Lower lobe of right lung (tissue), 2 donors: ENCODE data around the gene DUSP22. TPM values are rescaled to one million over a fixed set of nuclear protein-coding genes. Genes with fewer than 3 reads are reported as not detected.

Experiments used
- ATAC-seq, 2 donors: fragments of 200-7000 bp; cut with Tn5 transposase; one replicate each; pipeline ENCODE4 v1.9.1; 2020 to 2022; ENCODE audit warnings: mild to moderate bottlenecking in 2 of 2, moderate library complexity in 2 of 2
- DNase-seq: peaks from one replicate; pipeline ENCODE4 v3.0.0-alpha.2; 2020
- H3K27ac ChIP-seq: fragments of 200-600 bp; one replicate; pipeline ENCODE4 v1.8.0; 2022
- H3K27me3 ChIP-seq: fragments of 200-600 bp; one replicate; pipeline ENCODE4 v1.8.0; 2022; ENCODE audit warnings: low read depth
- H3K36me3 ChIP-seq: fragments of 200-600 bp; one replicate; pipeline ENCODE4 v1.8.0; 2022; ENCODE audit warnings: mild to moderate bottlenecking
- H3K4me1 ChIP-seq: fragments of 200-600 bp; one replicate; pipeline ENCODE4 v1.8.0; 2022
- H3K4me3 ChIP-seq: fragments of 200-600 bp; one replicate; pipeline ENCODE4 v1.8.0; 2022; ENCODE audit warnings: mild to moderate bottlenecking
- H3K9me3 ChIP-seq: fragments of 200-600 bp; one replicate; pipeline ENCODE4 v1.8.0; 2022
- intact Hi-C: fragments of 100-400 bp; cut with DNase I; formaldehyde crosslinking; loops from one replicate; pipeline ENCODE4 v1.11.0; 2022
- total RNA-seq: library from RNA; stranded (reverse); fragmentation: NEBNext Ultra II Directional; extraction: Animal tissue kit (Norgen Biotek cat#: 25700); gene quantifications from one replicate; pipeline ENCODE4 v1.2.1, GENCODE V29; 2021
- TF ChIP-seq, protein P1 (sequence below): fragments of 200-600 bp; IDR thresholded peaks from one replicate; pipeline ENCODE4 v1.8.0; 2022; ENCODE audit warnings: antibody characterized with exemption, mild to moderate bottlenecking
- donor health status: DM: no; HTN: yes; CAD: no; lungs with severe emphysema.

Gene DUSP22
- total RNA-seq, 1 donor from 2014 or later = 66.4 TPM

DNA sequence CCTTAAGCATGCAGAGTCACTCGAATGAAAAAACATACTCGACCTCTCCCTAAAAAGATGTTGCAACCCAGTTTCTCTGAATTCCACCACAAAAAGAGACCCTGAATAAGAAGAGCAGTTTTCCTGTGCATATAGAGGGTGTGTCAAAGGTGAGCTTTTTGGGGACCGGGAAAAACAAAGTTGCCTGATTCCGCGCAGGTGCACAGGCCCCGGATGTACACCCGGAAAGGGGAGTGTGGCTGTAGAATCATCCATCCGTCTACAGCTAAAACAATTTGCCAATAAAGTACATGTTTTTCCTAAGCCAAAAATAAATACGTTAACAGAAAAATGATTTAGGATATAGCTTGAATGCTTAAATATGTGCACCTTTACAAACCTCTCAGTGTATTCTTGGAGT, 58.1 kb downstream of the DUSP22 start:
- no peak overlapping the region for H3K4me3 ChIP-seq
- DNase-seq (no peak), ATAC-seq (no peak)
- H3K36me3 ChIP-seq = peaks cover 42% of the 10 kb centered on the region
- no peaks in the 10 kb centered on the region for H3K4me1 ChIP-seq
- TF ChIP-seq, protein P1, sequence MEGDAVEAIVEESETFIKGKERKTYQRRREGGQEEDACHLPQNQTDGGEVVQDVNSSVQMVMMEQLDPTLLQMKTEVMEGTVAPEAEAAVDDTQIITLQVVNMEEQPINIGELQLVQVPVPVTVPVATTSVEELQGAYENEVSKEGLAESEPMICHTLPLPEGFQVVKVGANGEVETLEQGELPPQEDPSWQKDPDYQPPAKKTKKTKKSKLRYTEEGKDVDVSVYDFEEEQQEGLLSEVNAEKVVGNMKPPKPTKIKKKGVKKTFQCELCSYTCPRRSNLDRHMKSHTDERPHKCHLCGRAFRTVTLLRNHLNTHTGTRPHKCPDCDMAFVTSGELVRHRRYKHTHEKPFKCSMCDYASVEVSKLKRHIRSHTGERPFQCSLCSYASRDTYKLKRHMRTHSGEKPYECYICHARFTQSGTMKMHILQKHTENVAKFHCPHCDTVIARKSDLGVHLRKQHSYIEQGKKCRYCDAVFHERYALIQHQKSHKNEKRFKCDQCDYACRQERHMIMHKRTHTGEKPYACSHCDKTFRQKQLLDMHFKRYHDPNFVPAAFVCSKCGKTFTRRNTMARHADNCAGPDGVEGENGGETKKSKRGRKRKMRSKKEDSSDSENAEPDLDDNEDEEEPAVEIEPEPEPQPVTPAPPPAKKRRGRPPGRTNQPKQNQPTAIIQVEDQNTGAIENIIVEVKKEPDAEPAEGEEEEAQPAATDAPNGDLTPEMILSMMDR = no peak
- H3K27ac ChIP-seq = no peak overlapping the region
- H3K27me3 ChIP-seq = no peaks in the 10 kb centered on the region
- H3K9me3 ChIP-seq = no peaks in the 10 kb centered on the region
- intact Hi-C loops = no loop called here

DNA sequence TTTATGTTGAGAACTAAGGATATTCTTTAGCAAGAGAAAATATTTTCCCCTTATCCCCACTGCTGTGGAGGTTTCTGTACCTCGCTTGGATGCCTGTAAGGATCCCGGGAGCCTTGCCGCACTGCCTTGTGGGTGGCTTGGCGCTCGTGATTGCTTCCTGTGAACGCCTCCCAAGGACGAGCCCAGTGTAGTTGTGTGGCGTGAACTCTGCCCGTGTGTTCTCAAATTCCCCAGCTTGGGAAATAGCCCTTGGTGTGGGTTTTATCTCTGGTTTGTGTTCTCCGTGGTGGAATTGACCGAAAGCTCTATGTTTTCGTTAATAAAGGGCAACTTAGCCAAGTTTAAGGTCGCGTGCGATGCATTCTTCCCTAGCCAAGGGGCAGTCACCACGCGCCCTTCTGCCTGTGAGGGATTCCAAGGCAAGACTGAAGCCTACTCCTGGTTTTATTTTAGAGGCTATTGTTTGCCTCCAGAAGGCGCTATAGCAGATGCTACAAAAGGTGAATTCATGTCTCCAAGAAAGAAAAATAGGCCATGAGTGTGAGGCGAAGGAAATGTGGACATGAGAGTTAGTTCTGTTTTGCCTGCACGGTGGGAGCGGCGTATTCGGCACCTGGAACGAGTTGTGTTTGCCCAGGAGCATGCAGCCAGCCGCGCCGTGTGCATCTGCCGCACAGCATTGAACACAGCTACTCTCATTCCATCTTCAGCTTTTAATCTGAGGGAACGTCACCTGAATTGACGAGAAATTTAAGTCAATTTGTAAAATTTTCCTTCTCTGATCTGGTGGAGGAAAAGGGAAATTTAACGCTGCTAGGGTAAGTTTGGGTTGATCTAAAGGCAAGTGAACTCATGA, 59.0 kb downstream of the DUSP22 start:
- peak; percentile 47 for DNase-seq

DNA sequence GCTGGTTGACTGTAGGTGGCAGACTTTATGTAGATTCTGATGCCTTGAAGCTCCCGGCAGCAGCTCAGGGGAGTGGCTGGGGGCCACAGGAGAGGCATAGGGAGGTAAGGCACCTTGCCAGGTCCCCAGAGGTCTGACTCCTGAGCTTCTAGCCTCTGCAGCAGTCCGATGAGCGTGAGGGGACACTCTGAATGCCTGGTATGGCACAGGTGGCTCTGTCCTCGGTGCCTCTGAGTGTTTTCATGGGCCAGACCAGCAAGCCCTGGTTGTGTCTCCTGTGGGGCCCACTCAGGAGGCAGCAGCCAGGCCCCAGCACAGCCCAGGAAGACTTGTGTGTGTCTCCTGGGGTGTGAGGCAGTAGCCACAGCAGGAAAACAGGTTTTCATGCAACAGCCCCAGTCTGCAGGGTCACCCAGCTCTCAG, 59.6 kb downstream of the DUSP22 start:
- H3K4me1 ChIP-seq = no peaks in the 10 kb centered on the region
- H3K36me3 ChIP-seq = peaks cover 38% of the 10 kb centered on the region
- intact Hi-C loops = no loop called here
- H3K4me3 ChIP-seq = no peak overlapping the region
- DNase-seq (peak; percentile 44), ATAC-seq (no peak)
- H3K9me3 ChIP-seq = no peaks in the 10 kb centered on the region
- no peaks in the 10 kb centered on the region for H3K27me3 ChIP-seq
- no peak overlapping the region for H3K27ac ChIP-seq
- TF ChIP-seq, protein P1 = no peak

More for the DNA sequence above, 59.0 kb downstream of the DUSP22 start:
- ATAC-seq = no peak
- H3K27me3 ChIP-seq = no peaks in the 10 kb centered on the region
- peaks cover 42% of the 10 kb centered on the region for H3K36me3 ChIP-seq
- no peaks in the 10 kb centered on the region for H3K4me1 ChIP-seq
- H3K4me3 ChIP-seq = no peak overlapping the region
- no peak overlapping the region for H3K27ac ChIP-seq
- H3K9me3 ChIP-seq = no peaks in the 10 kb centered on the region
- TF ChIP-seq, protein P1 = no peak
- intact Hi-C loops = no loop called here

DNA sequence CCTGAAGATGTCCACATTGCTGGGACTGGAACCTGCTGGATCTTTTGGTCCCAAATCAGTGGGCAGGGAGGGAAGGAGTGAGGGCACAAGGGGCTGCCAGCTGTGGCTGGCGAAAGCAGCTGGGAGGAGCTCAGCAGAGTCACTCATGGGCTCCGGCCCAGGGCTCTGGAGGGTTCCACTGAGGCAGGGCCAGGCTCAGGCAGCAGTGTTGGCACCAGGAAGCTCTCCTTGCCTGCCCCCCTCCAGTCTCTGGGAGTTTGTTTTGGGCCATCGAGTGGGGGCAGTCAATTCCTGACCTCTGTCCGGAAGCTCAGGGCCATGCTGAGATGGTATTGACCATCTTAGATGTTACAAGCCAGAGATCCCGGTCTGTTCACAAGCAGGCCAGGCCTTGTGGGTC, 60.2 kb downstream of the DUSP22 start:
- H3K4me1 ChIP-seq = no peaks in the 10 kb centered on the region
- intact Hi-C loops = no loop called here
- no peak for ATAC-seq
- no peaks in the 10 kb centered on the region for H3K27me3 ChIP-seq
- peak; percentile 53 for DNase-seq
- H3K36me3 ChIP-seq = peaks cover 32% of the 10 kb centered on the region
- no peaks in the 10 kb centered on the region for H3K9me3 ChIP-seq
- no peak overlapping the region for H3K4me3 ChIP-seq
- TF ChIP-seq, protein P1 = no peak
- no peak overlapping the region for H3K27ac ChIP-seq

DNA sequence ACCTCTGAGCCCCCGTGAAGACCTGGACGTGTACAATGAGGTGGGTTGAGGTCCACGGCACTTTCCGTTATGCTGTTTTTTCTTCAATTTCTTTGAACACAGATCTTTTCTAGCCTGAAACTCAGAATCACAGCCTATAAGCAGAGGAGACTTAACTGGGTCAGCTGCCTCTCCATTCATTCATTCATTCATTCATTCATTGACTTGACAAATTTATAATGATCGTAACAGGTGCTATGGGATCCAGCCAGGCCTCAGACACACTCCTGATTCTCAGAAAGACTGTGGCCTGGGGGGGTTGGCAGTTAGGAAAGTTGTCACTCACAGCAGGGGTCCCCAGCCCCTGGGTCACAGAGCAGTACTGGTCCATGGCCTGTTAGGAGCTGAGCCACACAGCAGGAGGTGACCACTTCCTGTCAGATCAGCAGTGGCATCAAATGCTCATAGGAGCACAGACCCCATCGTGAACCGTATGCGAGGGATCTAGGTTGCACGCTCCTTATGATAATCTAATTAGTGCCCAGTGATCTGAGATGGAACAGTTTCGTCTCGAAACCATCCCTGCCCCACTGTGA, 60.7 kb downstream of the DUSP22 start:
- TF ChIP-seq, protein P1 = no peak
- no peaks in the 10 kb centered on the region for H3K27me3 ChIP-seq
- peaks cover 27% of the 10 kb centered on the region for H3K36me3 ChIP-seq
- H3K4me3 ChIP-seq = no peak overlapping the region
- intact Hi-C loops = no loop called here
- no peaks in the 10 kb centered on the region for H3K4me1 ChIP-seq
- H3K27ac ChIP-seq = no peak overlapping the region
- ATAC-seq (no peak), DNase-seq (no peak)
- no peaks in the 10 kb centered on the region for H3K9me3 ChIP-seq
